ENCODE measurements around the gene RYR3.

DNA sequence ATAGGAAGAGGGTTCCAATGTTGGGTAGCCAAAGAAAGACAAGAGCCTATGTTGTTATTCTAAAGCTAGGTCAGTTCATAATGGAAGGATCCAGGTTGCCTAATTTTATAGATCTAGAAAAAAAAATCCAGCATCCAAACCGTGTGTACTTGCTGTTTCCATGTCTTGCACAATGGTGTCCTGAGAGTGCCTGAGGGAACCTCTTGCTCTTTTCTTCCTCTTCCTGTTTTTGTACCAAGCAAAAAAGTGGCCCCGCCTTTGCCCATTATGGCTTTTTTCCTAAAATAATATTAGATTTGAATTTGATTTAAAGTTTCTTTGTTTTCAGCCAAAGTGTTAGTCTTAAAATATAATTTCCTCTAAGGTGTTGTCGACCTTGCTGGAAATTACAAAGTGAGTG, 224.4 kb downstream of the RYR3 start:
- TF ChIP-seq POLR2A (IDR thresholded peaks at IDR 0.05; ENCODE audit: low read length) (no peak), GATA1 (IDR thresholded peaks at IDR 0.05; ENCODE audit: low read depth, low read length) (no peak)
